SH-SY5Y (cell line): ENCODE data around the gene IGSF22.

Experiments
- GATA2 ChIP-seq: IDR thresholded peaks from 2 replicates; pipeline ENCODE4 v1.6.1; 2011; ENCODE audit warnings: mild to moderate bottlenecking, low read depth, low read length
- GATA3 ChIP-seq: IDR thresholded peaks from 2 replicates; pipeline ENCODE4 v1.6.1; 2011; ENCODE audit warnings: low read depth, mild to moderate bottlenecking, low read length, moderate library complexity

- TF ChIP-seq GATA3 (no peak), GATA2 (no peak)
Measured at GRCh38 chr11:18774801-18775200, 48.8 kb upstream of the IGSF22 start.
